CD4-positive, CD25-positive, alpha-beta regulatory T cell (primary cell): ENCODE results near the gene MARCHF3. TPM values are rescaled to one million over a fixed set of nuclear protein-coding genes. Genes with fewer than 3 reads are reported as not detected.

Source experiments
- ATAC-seq, 2 donors: fragments of 150-1000 bp; cut with Tn5 transposase; one replicate each; pipeline ENCODE4 v1.10.0; 2021; ENCODE audit warnings: low read depth in 2 of 2, moderate number of reproducible peaks in 2 of 2, moderate library complexity in 1 of 2
- DNase-seq, 3 donors: peaks; one replicate each; pipeline versions ENCODE4 v3.0.0 to v3.0.0-alpha.2; 2012 to 2022; ENCODE audit warnings: mixed read lengths in 1 of 3
- H3K27ac ChIP-seq: one replicate; pipeline ENCODE4 v1.7.0; 2013; ENCODE audit warnings: mild to moderate bottlenecking, low read length; ENCODE audit not compliant: insufficient read depth, poor library complexity, severe bottlenecking
- H3K27me3 ChIP-seq: one replicate; pipeline ENCODE4 v1.7.0; 2013; ENCODE audit warnings: low read length; ENCODE audit not compliant: control insufficient read depth, insufficient read depth
- H3K36me3 ChIP-seq: one replicate; pipeline ENCODE4 v1.7.0; 2013; ENCODE audit warnings: mild to moderate bottlenecking, low read length, moderate library complexity; ENCODE audit not compliant: control insufficient read depth, insufficient read depth
- H3K4me1 ChIP-seq: 2 replicates; pipeline ENCODE4 v1.7.0; 2013; ENCODE audit warnings: mild to moderate bottlenecking, low read length; ENCODE audit not compliant: insufficient read depth, control insufficient read depth, poor library complexity, severe bottlenecking
- H3K4me3 ChIP-seq: one replicate; pipeline ENCODE4 v1.7.0; 2013; ENCODE audit warnings: low read depth, mild to moderate bottlenecking, low read length, moderate library complexity
- H3K9me3 ChIP-seq, 2 experiments: 1 replicate in 1 of 2; 2 replicates in 1 of 2; pipeline ENCODE4 v1.7.0; 2013; ENCODE audit warnings: low read length in 2 of 2, mild to moderate bottlenecking in 1 of 2, moderate library complexity in 1 of 2; ENCODE audit not compliant: control insufficient read depth in 2 of 2
- H3K27ac Mint-ChIP-seq, 3 donors: one replicate each; pipeline ENCODE4 v1.8.0; 2020 to 2022; ENCODE audit warnings: mild to moderate bottlenecking in 3 of 3, mixed read lengths in 3 of 3, moderate library complexity in 2 of 3
- H3K27me3 Mint-ChIP-seq: one replicate; pipeline ENCODE4 v1.8.0; 2022; ENCODE audit warnings: mild to moderate bottlenecking, mixed read lengths
- H3K36me3 Mint-ChIP-seq: one replicate; pipeline ENCODE4 v1.8.0; 2020; ENCODE audit warnings: mixed read lengths
- H3K4me1 Mint-ChIP-seq, 4 donors: one replicate each; pipeline ENCODE4 v1.8.0; 2020 to 2022; ENCODE audit warnings: mixed read lengths in 4 of 4, mild to moderate bottlenecking in 1 of 4
- H3K4me3 Mint-ChIP-seq, 4 donors: one replicate each; pipeline ENCODE4 v1.8.0; 2020 to 2022; ENCODE audit warnings: mild to moderate bottlenecking in 4 of 4, mixed read lengths in 4 of 4, moderate library complexity in 3 of 4
- H3K9me3 Mint-ChIP-seq, 7 donors: one replicate each; pipeline ENCODE4 v1.8.0; 2020 to 2022; ENCODE audit warnings: mixed read lengths in 7 of 7, mild to moderate bottlenecking in 3 of 7, moderate library complexity in 2 of 7
- polyA plus RNA-seq, 4 donors: library from polyadenylated mRNA; unstranded; fragments of 300-500 nt; fragmentation: Illumina TruSeq; gene quantifications; one replicate each; pipeline ENCODE4 v1.2.3, GENCODE V29; 2021
- total RNA-seq: library from RNA; stranded (reverse); gene quantifications from one replicate; pipeline ENCODE4 v1.2.3, GENCODE V29; 2022

Gene MARCHF3
- total and polyA plus RNA-seq, 5 donors from 2014 or later: 12.5 to 21.6 (median 15.2) TPM

GRCh38 chr5:126961702-126962101 is 68.7 kb downstream of the MARCHF3 start:
- no peaks in the 10 kb centered on the region for H3K36me3 Mint-ChIP-seq
- H3K27ac Mint-ChIP-seq: peak overlapping the region in 1 of 3 donors; percentile 53
- DNase-seq (peak in 2 of 3 donors; percentile 15 to 32), ATAC-seq (peak; percentile 46 to 53)
- Histone ChIP-seq H3K4me3 (no peak overlapping the region), H3K9me3 (no peaks in the 10 kb centered on the region), H3K4me1 (no peaks in the 10 kb centered on the region), H3K36me3 (no peaks in the 10 kb centered on the region), H3K27me3 (no peaks in the 10 kb centered on the region), H3K27ac (no peak overlapping the region)
- no peaks in the 10 kb centered on the region for H3K9me3 Mint-ChIP-seq
- no peaks in the 10 kb centered on the region for H3K27me3 Mint-ChIP-seq
- no peak overlapping the region for H3K4me3 Mint-ChIP-seq
- H3K4me1 Mint-ChIP-seq: peaks cover 12 to 24% (median 18%) of the 10 kb centered on the region in 4 donors

- Mint-ChIP-seq H3K36me3 (no peaks in the 10 kb centered on the region), H3K4me1 (peaks cover 12 to 24% (median 18%) of the 10 kb centered on the region in 4 donors), H3K9me3 (no peaks in the 10 kb centered on the region), H3K4me3 (no peak overlapping the region), H3K27ac (no peak overlapping the region), H3K27me3 (no peaks in the 10 kb centered on the region)
- DNase-seq (no peak), ATAC-seq (no peak)
- Histone ChIP-seq H3K4me1 (no peaks in the 10 kb centered on the region), H3K36me3 (no peaks in the 10 kb centered on the region), H3K9me3 (no peaks in the 10 kb centered on the region), H3K27me3 (no peaks in the 10 kb centered on the region), H3K27ac (no peak overlapping the region), H3K4me3 (no peak overlapping the region)
These were observed 69.2 kb downstream of the MARCHF3 start for GRCh38 chr5:126961128-126961527.

- Mint-ChIP-seq H3K27me3 (no peaks in the 10 kb centered on the region), H3K4me1 (peaks cover 12 to 20% (median 15%) of the 10 kb centered on the region in 4 donors), H3K4me3 (no peak overlapping the region), H3K27ac (no peak overlapping the region), H3K9me3 (no peaks in the 10 kb centered on the region), H3K36me3 (peaks cover 7% of the 10 kb centered on the region)
- DNase-seq: no peak
- H3K4me3 ChIP-seq: no peak overlapping the region
- no peaks in the 10 kb centered on the region for H3K27me3 ChIP-seq
- no peaks in the 10 kb centered on the region for H3K9me3 ChIP-seq
- no peak for ATAC-seq
- H3K36me3 ChIP-seq: no peaks in the 10 kb centered on the region
- H3K27ac ChIP-seq: no peak overlapping the region
- H3K4me1 ChIP-seq: no peaks in the 10 kb centered on the region
These were observed 71.2 kb downstream of the MARCHF3 start for GRCh38 chr5:126959188-126959587.

- Mint-ChIP-seq H3K36me3 (peaks cover 7% of the 10 kb centered on the region), H3K27ac (no peak overlapping the region), H3K4me3 (no peak overlapping the region), H3K4me1 (peaks cover 12 to 19% (median 17%) of the 10 kb centered on the region in 4 donors), H3K9me3 (no peaks in the 10 kb centered on the region), H3K27me3 (no peaks in the 10 kb centered on the region)
- no peaks in the 10 kb centered on the region for H3K9me3 ChIP-seq
- no peak overlapping the region for H3K4me3 ChIP-seq
- ATAC-seq (no peak), DNase-seq (no peak)
- no peaks in the 10 kb centered on the region for H3K36me3 ChIP-seq
- no peaks in the 10 kb centered on the region for H3K27me3 ChIP-seq
- no peaks in the 10 kb centered on the region for H3K4me1 ChIP-seq
- H3K27ac ChIP-seq: no peak overlapping the region
These were observed 73.4 kb downstream of the MARCHF3 start for GRCh38 chr5:126956991-126957390.

GRCh38 chr5:126954981-126955380 is 75.4 kb downstream of the MARCHF3 start:
- Histone ChIP-seq H3K4me3 (no peak overlapping the region), H3K27ac (no peak overlapping the region), H3K36me3 (no peaks in the 10 kb centered on the region), H3K27me3 (no peaks in the 10 kb centered on the region), H3K9me3 (no peaks in the 10 kb centered on the region), H3K4me1 (no peaks in the 10 kb centered on the region)
- ATAC-seq (no peak), DNase-seq (no peak)
- H3K4me1 Mint-ChIP-seq: peaks cover 3 to 10% (median 5%) of the 10 kb centered on the region in 4 donors
- peaks cover 7% of the 10 kb centered on the region for H3K36me3 Mint-ChIP-seq
- no peaks in the 10 kb centered on the region for H3K27me3 Mint-ChIP-seq
- no peak overlapping the region for H3K27ac Mint-ChIP-seq
- H3K4me3 Mint-ChIP-seq: no peak overlapping the region
- no peaks in the 10 kb centered on the region for H3K9me3 Mint-ChIP-seq

GRCh38 chr5:126953640-126954039 is 76.7 kb downstream of the MARCHF3 start:
- Mint-ChIP-seq H3K4me1 (peaks cover 4 to 13% (median 6%) of the 10 kb centered on the region in 4 donors), H3K36me3 (peaks cover 8% of the 10 kb centered on the region), H3K4me3 (no peak overlapping the region), H3K27me3 (no peaks in the 10 kb centered on the region), H3K9me3 (no peaks in the 10 kb centered on the region), H3K27ac (no peak overlapping the region)
- Histone ChIP-seq H3K36me3 (no peaks in the 10 kb centered on the region), H3K4me1 (no peaks in the 10 kb centered on the region), H3K4me3 (no peak overlapping the region), H3K9me3 (no peaks in the 10 kb centered on the region), H3K27ac (no peak overlapping the region), H3K27me3 (no peaks in the 10 kb centered on the region)
- no peak for DNase-seq
- ATAC-seq: no peak

GRCh38 chr5:126949475-126949874 is 80.9 kb downstream of the MARCHF3 start:
- DNase-seq: no peak
- Mint-ChIP-seq H3K27me3 (no peaks in the 10 kb centered on the region), H3K27ac (no peak overlapping the region), H3K4me1 (peaks cover 14 to 33% (median 24%) of the 10 kb centered on the region in 4 donors), H3K9me3 (peaks cover 0 to 2% (median 0%) of the 10 kb centered on the region in 7 donors), H3K4me3 (no peak overlapping the region), H3K36me3 (peaks cover 16% of the 10 kb centered on the region)
- Histone ChIP-seq H3K27ac (no peak overlapping the region), H3K36me3 (no peaks in the 10 kb centered on the region), H3K27me3 (no peaks in the 10 kb centered on the region), H3K4me3 (no peak overlapping the region), H3K4me1 (no peaks in the 10 kb centered on the region), H3K9me3 (no peaks in the 10 kb centered on the region)
- ATAC-seq: no peak

- no peak overlapping the region for H3K27ac ChIP-seq
- no peaks in the 10 kb centered on the region for H3K27me3 Mint-ChIP-seq
- no peak overlapping the region for H3K4me3 ChIP-seq
- H3K27ac Mint-ChIP-seq: peak overlapping the region in 1 of 3 donors; percentile 2
- H3K9me3 ChIP-seq: no peaks in the 10 kb centered on the region
- peaks cover 0 to 2% (median 0%) of the 10 kb centered on the region in 7 donors for H3K9me3 Mint-ChIP-seq
- DNase-seq (no peak), ATAC-seq (no peak)
- H3K36me3 Mint-ChIP-seq: peaks cover 16% of the 10 kb centered on the region
- peaks cover 14 to 33% (median 21%) of the 10 kb centered on the region in 4 donors for H3K4me1 Mint-ChIP-seq
- H3K27me3 ChIP-seq: no peaks in the 10 kb centered on the region
- H3K36me3 ChIP-seq: no peaks in the 10 kb centered on the region
- no peak overlapping the region for H3K4me3 Mint-ChIP-seq
- H3K4me1 ChIP-seq: no peaks in the 10 kb centered on the region
These were observed 81.9 kb downstream of the MARCHF3 start for GRCh38 chr5:126948453-126948852.
